K562 (cell line): Measurements from ENCODE around the gene KYAT1. TPM values are rescaled to one million over a fixed set of nuclear protein-coding genes. Genes with fewer than 3 reads are reported as not detected.

Experiments used
- ATAC-seq: fragments of 200-7000 bp; cut with Tn5 transposase; 3 replicates; pipeline ENCODE4 v1.9.1; 2020; ENCODE audit warnings: moderate library complexity
- BruUV-seq: library from RNA; stranded (reverse); fragments of 400-500 nt; replicated peaks from 2 replicates; lab custom pipeline; 2021; lab: Mats Ljungman, UMichigan
- CTCF ChIA-PET: fragments of 300-600 bp; formaldehyde crosslinking; extraction: SDS; loops from one replicate; lab custom pipeline; 2021; ENCODE audit warnings: low intra/inter-chr PET ratio; lab: Yijun Ruan, JAX
- POLR2A ChIA-PET: fragments of 300-600, 350-650 bp; sonication (Branson Sonifier 250); formaldehyde crosslinking; extraction: SDS; loops from one replicate; lab custom pipeline; 2021; ENCODE audit warnings: antibody characterized with exemption, inconsistent platforms; lab: Yijun Ruan, JAX
- DNase-seq, 4 experiments: peaks; one replicate each; pipeline versions ENCODE4 v3.0.0 to v3.0.0-alpha.2; 2011 to 2018; ENCODE audit warnings: low spot score in 3 of 4, mixed read lengths in 3 of 4; ENCODE audit errors: extremely low read depth in 1 of 4
- FAIRE-seq: peaks from 2 replicates; lab custom pipeline; 2011; peaks lifted over from hg19 to GRCh38; lab: Jason Lieb, UNC
- H2AFZ ChIP-seq: 2 replicates; pipeline ENCODE4 v1.6.0; 2011; ENCODE audit warnings: low read depth, low read length, control low read depth, inconsistent platforms
- H3K27ac ChIP-seq: fragments of 200-600 bp; 3 replicates; pipeline ENCODE4 v1.8.0; 2011; ENCODE audit warnings: low read depth, mild to moderate bottlenecking, control low read depth, inconsistent platforms, low read length, moderate library complexity, mixed read lengths; ENCODE audit errors: extremely low read depth
- H3K27me3 ChIP-seq, 2 experiments: fragments of 300-600 bp in 1 of 2; 2 replicates in 1 of 2; 3 replicates in 1 of 2; pipeline versions ENCODE4 v1.6.0 to v1.8.0; 2011; ENCODE audit warnings: inconsistent platforms in 2 of 2, low read length in 2 of 2, mild to moderate bottlenecking in 1 of 2, mixed read lengths in 1 of 2, moderate library complexity in 1 of 2; ENCODE audit not compliant: control insufficient read depth in 2 of 2, insufficient read depth in 2 of 2
- H3K36me3 ChIP-seq: fragments of 300-600 bp; 3 replicates; pipeline ENCODE4 v1.8.0; 2011; ENCODE audit warnings: mild to moderate bottlenecking, low read length, inconsistent platforms; ENCODE audit not compliant: control insufficient read depth, insufficient read depth
- H3K4me1 ChIP-seq, 2 experiments: fragments of 200-600 bp in 1 of 2; replicated peaks in 1 of 2; 2 replicates in 1 of 2; 3 replicates in 1 of 2; pipeline versions ENCODE4 v1.5.1 to v1.8.0; 2011; ENCODE audit warnings: inconsistent platforms in 2 of 2, low read length in 2 of 2, mild to moderate bottlenecking in 1 of 2, mixed read lengths in 1 of 2, moderate library complexity in 1 of 2; ENCODE audit not compliant: control insufficient read depth in 2 of 2, insufficient read depth in 2 of 2
- H3K4me2 ChIP-seq: 2 replicates; pipeline ENCODE4 v1.6.1; 2011; ENCODE audit warnings: low read length, control low read depth, inconsistent platforms, mixed read lengths; ENCODE audit not compliant: insufficient read depth
- H3K4me3 ChIP-seq: fragments of 200-600 bp; sonication (generic), shearing (Covaris generic); 2 replicates; pipeline ENCODE4 v1.5.1; 2016; ENCODE audit warnings: control low read depth, inconsistent platforms
- H3K79me2 ChIP-seq: fragments of 200-600 bp; 3 replicates; pipeline ENCODE4 v1.8.0; 2011; ENCODE audit warnings: low read length, inconsistent platforms; ENCODE audit not compliant: control insufficient read depth, insufficient read depth
- H3K9ac ChIP-seq, 2 experiments: 2 replicates each; pipeline versions ENCODE4 v1.6.0 to v1.6.1; 2011; ENCODE audit warnings: low read depth in 2 of 2, low read length in 2 of 2, control low read depth in 1 of 2, inconsistent platforms in 1 of 2, mild to moderate bottlenecking in 1 of 2, mixed read lengths in 1 of 2; ENCODE audit not compliant: insufficient read depth in 1 of 2
- H3K9me1 ChIP-seq: one replicate; pipeline ENCODE4 v1.6.0; 2011; ENCODE audit warnings: inconsistent platforms, mild to moderate bottlenecking, low read length, moderate library complexity; ENCODE audit not compliant: control insufficient read depth, insufficient read depth
- H3K9me3 ChIP-seq: replicated peaks from 2 replicates; pipeline ENCODE4 v1.5.1; 2011; ENCODE audit warnings: low read depth, low read length, inconsistent platforms; ENCODE audit not compliant: control insufficient read depth, insufficient read depth
- H4K20me1 ChIP-seq: replicated peaks from 2 replicates; pipeline ENCODE4 v1.6.1; 2011; ENCODE audit warnings: low read length, inconsistent platforms, mixed read lengths; ENCODE audit not compliant: control insufficient read depth, insufficient read depth
- ARNT ChIP-seq, 2 experiments: fragments of 450-650 bp; IDR thresholded peaks; 2 replicates each; pipeline ENCODE4 v1.6.1; 2016; ENCODE audit warnings: mild to moderate bottlenecking in 1 of 2
- BHLHE40 ChIP-seq: IDR thresholded peaks from 2 replicates; pipeline ENCODE4 v1.6.1; 2011; ENCODE audit warnings: low read length, improper control_type of control experiment
- CBFA2T3 ChIP-seq: fragments of 450-650 bp; IDR thresholded peaks from 2 replicates; pipeline ENCODE4 v1.6.1; 2017
- CC2D1A ChIP-seq: fragments of 450-650 bp; IDR thresholded peaks from 2 replicates; pipeline ENCODE4 v1.6.1; 2017; ENCODE audit warnings: mild to moderate bottlenecking
- DACH1 ChIP-seq: fragments of 450-650 bp; IDR thresholded peaks from 2 replicates; pipeline ENCODE4 v1.6.1; 2018; ENCODE audit not compliant: partially characterized antibody
- ESRRA ChIP-seq: fragments of 450-650 bp; IDR thresholded peaks from 2 replicates; pipeline ENCODE4 v1.6.1; 2014; ENCODE audit warnings: low read depth, mild to moderate bottlenecking, moderate library complexity, borderline replicate concordance
- KAT8 ChIP-seq: fragments of 450-650 bp; IDR thresholded peaks from 2 replicates; pipeline ENCODE4 v1.6.1; 2016; ENCODE audit warnings: low read depth, mild to moderate bottlenecking
- MED1 ChIP-seq: sonication (generic); formaldehyde crosslinking; IDR thresholded peaks from 2 replicates; pipeline ENCODE4 v1.8.1; 2023; ENCODE audit warnings: missing genetic modification reagents, borderline replicate concordance
- RBM34 ChIP-seq: fragments of 200-400 bp; formaldehyde crosslinking; IDR thresholded peaks from 2 replicates; pipeline ENCODE4 v1.6.1; 2018; ENCODE audit warnings: low read length, borderline replicate concordance; ENCODE audit not compliant: insufficient read depth
- RNF2 ChIP-seq: sonication (generic); IDR thresholded peaks from 2 replicates; pipeline ENCODE4 v1.6.1; 2016
- SMAD1 ChIP-seq: fragments of 150-350 bp; IDR thresholded peaks from 2 replicates; pipeline ENCODE4 v1.6.1; 2014; ENCODE audit warnings: low read length, low read depth; ENCODE audit not compliant: partially characterized antibody
- SRSF1 ChIP-seq: fragments of 200-400 bp; formaldehyde crosslinking; IDR thresholded peaks from 2 replicates; pipeline ENCODE4 v1.6.1; 2017; ENCODE audit warnings: mild to moderate bottlenecking, low read depth, low read length, moderate library complexity
- THRAP3 ChIP-seq: fragments of 450-650 bp; IDR thresholded peaks from 2 replicates; pipeline ENCODE4 v1.6.1; 2016; ENCODE audit warnings: mild to moderate bottlenecking, inconsistent platforms, borderline replicate concordance
- ZNF239 ChIP-seq: fragments of 250-450 bp; sonication (Bioruptor Pico); IDR thresholded peaks from 2 replicates; pipeline ENCODE4 v1.4.0; 2020; ENCODE audit warnings: mild to moderate bottlenecking
- ZSCAN29 ChIP-seq: fragments of 450-650 bp; IDR thresholded peaks from 2 replicates; pipeline ENCODE4 v1.6.1; 2017
- WGBS: fragments of 100-300 bp; shearing (Covaris generic); methylation state at CpG from one replicate; pipeline ENCODE4 v1.1.6; 2016; ENCODE audit warnings: low coverage, mixed read lengths; ENCODE audit not compliant: insufficient coverage; ENCODE audit errors: missing lambda C conversion rate; 5-methylcytosine and 5-hydroxymethylcytosine counted together
- in situ Hi-C: fragments of 300-500 bp; cut with MboI; formaldehyde crosslinking; loops from 4 replicates; pipeline ENCODE4 v1.15.0; 2018; ENCODE audit warnings: inconsistent platforms, mixed read lengths
- intact Hi-C: fragments of 100-400 bp; cut with micrococcal nuclease; formaldehyde crosslinking; loops from 2 replicates; pipeline ENCODE4 v1.14.2; 2022
- polyA plus RNA-seq, 8 experiments: library from polyadenylated mRNA; depleted of rRNA in 4 of 8; stranded (reverse) in 5 of 8; unstranded in 3 of 8; fragments of >200 nt; fragmentation: Nextera tagmentation in 2 of 8; fragmentation: Illumina TruSeq in 1 of 8; extraction: Ambion mirVana in 2 of 8; extraction: Trizol in 1 of 8; gene quantifications; 2 replicates each; pipeline versions ENCODE4 v1.2.1 to v1.2.3, GENCODE V29; 2011 to 2014; ENCODE audit warnings: inconsistent platforms in 1 of 8, missing spikeins in 1 of 8
- total RNA-seq, 7 experiments: library from RNA; depleted of rRNA in 6 of 7; stranded (reverse); fragments of >200 nt in 6 of 7; fragmentation: Illumina TruSeq in 2 of 7; extraction: Trizol in 2 of 7; gene quantifications; 2 replicates each; pipeline versions ENCODE4 v1.2.1 to v1.2.3, GENCODE V29; 2011 to 2021; ENCODE audit warnings: low replicate concordance in 1 of 7
- TF ChIP-seq, protein P1 (sequence below): sonication (generic); formaldehyde crosslinking; IDR thresholded peaks from 2 replicates; pipeline ENCODE4 v1.8.1; 2023; ENCODE audit warnings: mild to moderate bottlenecking, missing genetic modification reagents
- TF ChIP-seq, protein P2 (sequence below): fragments of 250-450 bp; sonication (Bioruptor Pico); IDR thresholded peaks from 2 replicates; pipeline ENCODE4 v1.8.0; 2022; ENCODE audit warnings: moderate library complexity, mild to moderate bottlenecking, inconsistent platforms
- TF ChIP-seq, protein P3 (sequence below): fragments of 450-650 bp; IDR thresholded peaks from 2 replicates; pipeline ENCODE4 v1.6.1; 2016; ENCODE audit warnings: low read depth, mild to moderate bottlenecking, moderate library complexity

KYAT1 gene
- total and polyA plus RNA-seq, 9 of the 15 experiments (the other 6 are each of a cell fraction or from before 2014, with no cell fraction given) = 6.4 to 16.8 (median 11.1) TPM

DNA sequence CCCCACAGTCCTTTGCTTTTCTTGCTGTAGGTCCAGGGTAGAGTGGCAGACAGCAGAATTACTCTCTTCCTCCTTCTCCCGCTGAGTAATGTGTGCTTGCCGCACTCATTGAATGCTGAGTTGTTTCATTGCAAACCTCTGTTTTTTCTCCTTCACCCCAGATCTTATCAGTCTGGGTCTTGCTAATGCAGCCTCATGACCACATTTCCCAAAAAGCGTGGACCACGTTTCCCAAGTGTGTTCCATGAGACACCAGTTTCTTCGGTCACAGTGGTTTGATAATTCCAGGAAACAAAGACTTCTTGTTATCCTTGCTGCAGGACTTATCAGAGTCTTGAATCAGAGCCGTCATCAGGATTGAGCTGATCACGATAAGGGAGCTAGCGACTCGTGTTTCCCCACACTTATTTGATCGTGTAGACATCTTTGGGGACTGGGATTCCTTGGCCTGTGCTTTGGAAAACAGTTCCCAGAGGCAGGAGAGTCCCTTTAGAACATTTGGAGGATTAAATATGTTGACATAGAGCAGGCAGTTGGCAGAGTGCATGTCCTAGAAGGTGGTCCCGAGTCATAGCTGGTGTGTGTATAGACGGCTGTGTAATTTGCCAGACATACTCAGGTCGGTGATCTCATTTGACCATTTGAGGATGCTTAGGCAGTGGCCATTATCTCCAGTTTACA is 4.6 kb upstream of the KYAT1 start (continued):
- TF ChIP-seq, protein P1, sequence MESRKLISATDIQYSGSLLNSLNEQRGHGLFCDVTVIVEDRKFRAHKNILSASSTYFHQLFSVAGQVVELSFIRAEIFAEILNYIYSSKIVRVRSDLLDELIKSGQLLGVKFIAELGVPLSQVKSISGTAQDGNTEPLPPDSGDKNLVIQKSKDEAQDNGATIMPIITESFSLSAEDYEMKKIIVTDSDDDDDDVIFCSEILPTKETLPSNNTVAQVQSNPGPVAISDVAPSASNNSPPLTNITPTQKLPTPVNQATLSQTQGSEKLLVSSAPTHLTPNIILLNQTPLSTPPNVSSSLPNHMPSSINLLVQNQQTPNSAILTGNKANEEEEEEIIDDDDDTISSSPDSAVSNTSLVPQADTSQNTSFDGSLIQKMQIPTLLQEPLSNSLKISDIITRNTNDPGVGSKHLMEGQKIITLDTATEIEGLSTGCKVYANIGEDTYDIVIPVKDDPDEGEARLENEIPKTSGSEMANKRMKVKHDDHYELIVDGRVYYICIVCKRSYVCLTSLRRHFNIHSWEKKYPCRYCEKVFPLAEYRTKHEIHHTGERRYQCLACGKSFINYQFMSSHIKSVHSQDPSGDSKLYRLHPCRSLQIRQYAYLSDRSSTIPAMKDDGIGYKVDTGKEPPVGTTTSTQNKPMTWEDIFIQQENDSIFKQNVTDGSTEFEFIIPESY (CRISPR knock-in tag) = 0 out of 2 replicates have a peak, but pooled peaks have one; percentile 9
- peak; percentile 20; the same call in 1 of the 2 replicates for TF ChIP-seq ESRRA
- TF ChIP-seq ZNF239 = peak; percentile 100
- TF ChIP-seq ARNT (IDR thresholded peaks at IDR 0.05) = 0 out of 4 replicates have a peak, but pooled peaks of 1 of the 2 experiments have one; percentile 32
- TF ChIP-seq ZSCAN29 = peak; percentile 73
- no peak for TF ChIP-seq SRSF1
- TF ChIP-seq BHLHE40 = peak; percentile 38; the same call in 1 of the 2 replicates
- TF ChIP-seq, all 486 proteins: peak for 13

DNA sequence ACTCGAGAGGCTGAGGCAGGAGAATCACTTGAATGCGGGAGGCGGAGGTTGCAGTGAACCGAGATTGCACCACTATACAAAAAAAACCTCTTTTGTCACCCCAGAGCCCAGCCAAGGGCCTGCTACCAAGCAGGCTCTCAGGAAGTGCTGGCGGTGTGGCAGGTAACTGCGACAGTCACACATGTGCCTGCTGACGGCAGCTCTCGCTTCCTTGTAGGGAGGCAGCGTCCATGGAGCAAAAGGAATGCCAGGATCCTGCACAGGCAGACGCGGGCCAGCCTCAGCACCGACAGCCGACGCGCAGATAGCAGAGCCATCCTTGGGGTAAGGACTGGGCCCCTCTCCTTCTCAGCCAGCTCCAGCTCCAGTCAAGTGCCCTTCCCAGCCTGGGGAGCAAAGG is 4.0 kb upstream of the KYAT1 start:
- Histone ChIP-seq H3K4me1 (peaks cover 21 to 29% of the 10 kb centered on the region in 2 experiments), H3K9ac (peak overlapping the region in 1 of 2 experiments; percentile 54; a peak in 1 of 4 replicates), H3K9me3 (no peaks in the 10 kb centered on the region), H3K79me2 (peaks cover 49% of the 10 kb centered on the region), H3K4me3 (no peak overlapping the region), H2AFZ (no peak overlapping the region), H3K9me1 (peaks cover 10% of the 10 kb centered on the region), H4K20me1 (peaks cover 3% of the 10 kb centered on the region; the same call in 1 of the 2 replicates), H3K27ac (no peak overlapping the region), H3K4me2 (no peak overlapping the region; the same call in 1 of the 2 replicates), H3K36me3 (peaks cover 48% of the 10 kb centered on the region; the same call in 2 of the 3 replicates), H3K27me3 (no peaks in the 10 kb centered on the region)
- POLR2A ChIA-PET = interaction anchor here (0.7 to 1.0 kb wide), 2 partner anchors 46 to 543 kb away, joined by 4 read pairs; no protein-coding TSS in a partner anchor
- in situ Hi-C loops = no loop called here
- intact Hi-C loops = no loop called here
- DNase-seq (no peak), FAIRE-seq (no peak), ATAC-seq (no peak)
- 92% methylated on average over 15 of the region's 15 CpGs for WGBS
- CTCF ChIA-PET = no interaction called here
- no TSS peak for BruUV-seq
- TF ChIP-seq CC2D1A (no peak), DACH1 (no peak), KAT8 (no peak), SMAD1 (no peak), RBM34 (no peak), MED1 (CRISPR knock-in tag) (no peak), RNF2 (no peak), THRAP3 (no peak), CBFA2T3 (no peak)
- TF ChIP-seq, protein P2, sequence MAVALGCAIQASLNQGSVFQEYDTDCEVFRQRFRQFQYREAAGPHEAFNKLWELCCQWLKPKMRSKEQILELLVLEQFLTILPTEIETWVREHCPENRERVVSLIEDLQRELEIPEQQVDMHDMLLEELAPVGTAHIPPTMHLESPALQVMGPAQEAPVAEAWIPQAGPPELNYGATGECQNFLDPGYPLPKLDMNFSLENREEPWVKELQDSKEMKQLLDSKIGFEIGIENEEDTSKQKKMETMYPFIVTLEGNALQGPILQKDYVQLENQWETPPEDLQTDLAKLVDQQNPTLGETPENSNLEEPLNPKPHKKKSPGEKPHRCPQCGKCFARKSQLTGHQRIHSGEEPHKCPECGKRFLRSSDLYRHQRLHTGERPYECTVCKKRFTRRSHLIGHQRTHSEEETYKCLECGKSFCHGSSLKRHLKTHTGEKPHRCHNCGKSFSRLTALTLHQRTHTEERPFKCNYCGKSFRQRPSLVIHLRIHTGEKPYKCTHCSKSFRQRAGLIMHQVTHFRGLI (CRISPR knock-in tag) = no peak
- TF ChIP-seq, protein P3, sequence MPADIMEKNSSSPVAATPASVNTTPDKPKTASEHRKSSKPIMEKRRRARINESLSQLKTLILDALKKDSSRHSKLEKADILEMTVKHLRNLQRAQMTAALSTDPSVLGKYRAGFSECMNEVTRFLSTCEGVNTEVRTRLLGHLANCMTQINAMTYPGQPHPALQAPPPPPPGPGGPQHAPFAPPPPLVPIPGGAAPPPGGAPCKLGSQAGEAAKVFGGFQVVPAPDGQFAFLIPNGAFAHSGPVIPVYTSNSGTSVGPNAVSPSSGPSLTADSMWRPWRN = no peak
